GM19023 (cell line): ENCODE results near the gene ARMC3.
"Not testable (repeated sequence)": the region's sequence is repeated elsewhere in the genome, so short reads cannot be mapped to it uniquely, and the experiment has no call there.

Experiments used
- ATAC-seq: cut with Tn5 transposase; IDR thresholded peaks from one replicate; pipeline ENCODE4 v1.9.1; 2021; ENCODE audit warnings: mild to moderate bottlenecking, moderate library complexity; ENCODE audit not compliant: unreplicated experiment

ARMC3 gene

GRCh38 chr10:22927661-22928403 is at the start of gene ARMC3:
TSS of gene ARMC3 (plus strand) at chr10:22928053. CDS start at chr10:22931997, 3,944 bp downstream.
- ATAC-seq = peak; percentile 94

DNA sequence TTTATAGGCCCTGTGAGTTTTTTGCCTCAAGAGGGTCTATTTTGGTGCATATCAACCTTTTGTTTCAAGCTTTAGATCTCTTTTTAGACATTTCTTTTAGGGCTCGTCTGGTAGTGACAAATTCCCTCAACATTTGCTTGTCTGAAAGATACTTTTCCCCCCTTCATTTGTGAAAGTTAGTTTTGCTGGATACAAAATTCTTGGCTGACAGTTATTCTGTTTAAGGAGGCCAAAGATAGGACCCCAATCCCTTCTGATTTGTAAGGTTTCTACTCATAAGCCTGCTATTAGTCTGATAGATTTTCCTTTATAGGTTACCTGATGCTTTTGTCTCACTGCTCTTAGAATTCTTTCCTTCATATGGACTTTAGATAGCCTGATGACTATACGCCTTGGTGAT is 36.1 kb upstream of the ARMC3 start:
- ATAC-seq = no peak

DNA sequence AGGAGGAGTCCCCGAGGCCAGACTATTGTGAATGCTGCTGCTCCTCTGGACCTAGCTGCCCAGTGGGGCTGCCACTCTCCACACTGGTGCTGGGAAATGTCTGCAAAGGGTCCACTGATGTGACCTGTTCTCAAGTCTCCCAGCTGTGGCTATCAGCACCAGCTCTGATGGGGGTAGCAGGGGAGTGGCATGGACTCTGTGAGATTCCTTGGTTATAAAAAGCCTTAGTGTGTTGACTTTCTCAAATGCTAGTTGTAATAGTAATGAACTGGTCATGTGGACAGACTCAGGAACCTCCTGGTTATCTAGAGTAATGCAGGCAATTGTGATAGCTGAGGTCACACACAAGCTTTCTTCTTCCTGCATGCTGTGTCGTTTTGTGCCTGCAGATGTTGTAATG is 34.1 kb upstream of the ARMC3 start:
- no peak for ATAC-seq

DNA sequence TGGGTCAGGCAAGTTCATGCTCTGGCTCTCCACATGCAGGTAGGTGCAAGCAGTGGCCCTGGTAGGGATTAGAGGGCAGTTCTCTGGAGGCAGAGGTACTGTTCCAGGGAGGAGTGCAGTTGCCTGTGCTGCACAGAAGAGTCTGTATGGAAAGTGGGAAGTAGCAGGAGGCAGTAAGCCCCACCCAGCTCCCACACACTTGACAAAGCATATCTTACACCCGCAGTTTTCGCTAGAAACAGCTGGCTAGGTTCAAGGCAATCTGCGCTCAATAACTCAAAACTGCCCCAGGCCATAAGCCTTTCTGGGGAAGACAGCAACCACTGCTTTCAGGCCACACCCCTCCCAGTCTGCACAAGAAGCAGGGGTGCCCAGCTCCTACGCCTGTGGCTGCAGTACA is 33.1 kb upstream of the ARMC3 start:
- no peak for ATAC-seq

DNA sequence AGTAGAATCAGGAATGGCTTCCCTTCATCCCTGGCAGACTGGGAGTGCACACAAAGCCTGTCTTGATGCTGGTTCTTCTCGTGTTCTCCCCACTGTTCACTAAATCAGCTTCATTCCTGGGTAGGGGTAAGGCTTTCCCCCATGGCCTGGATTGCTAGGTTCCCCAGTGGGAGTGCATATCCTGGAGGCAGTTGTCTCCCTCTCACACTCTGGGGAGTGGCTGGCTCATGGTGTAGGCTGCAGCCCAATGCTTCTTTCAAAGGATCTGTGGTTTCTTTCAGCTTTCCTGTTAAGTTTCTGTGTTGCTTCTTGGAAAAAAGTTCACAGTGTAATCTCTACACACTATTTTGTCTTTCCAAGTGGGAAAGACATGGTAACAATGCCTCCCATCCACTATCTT is 32.6 kb upstream of the ARMC3 start:
- ATAC-seq = no peak

GRCh38 chr10:22897371-22897770 is 30.5 kb upstream of the ARMC3 start:
- ATAC-seq = no peak

DNA sequence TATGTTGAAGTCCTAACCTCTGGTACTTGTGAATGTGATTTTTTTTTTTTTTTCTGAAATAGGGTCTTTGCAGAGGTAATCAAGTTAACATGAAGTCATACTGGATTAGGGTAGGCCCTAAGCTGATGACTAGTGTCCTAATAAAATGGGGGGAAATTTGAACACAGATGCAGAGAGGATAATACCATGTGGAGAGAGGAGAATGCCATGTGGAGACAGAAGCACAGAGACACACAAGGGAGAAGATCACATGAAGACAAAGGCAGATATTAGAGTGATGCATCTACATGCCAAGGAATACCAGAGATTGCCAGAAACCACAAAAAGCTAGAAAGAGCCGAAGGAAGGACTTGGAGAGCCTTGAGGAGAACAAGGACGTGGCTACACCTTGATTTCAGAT is 28.5 kb upstream of the ARMC3 start:
- ATAC-seq = no peak

- no peak for ATAC-seq
These were observed 28.1 kb upstream of the ARMC3 start for GRCh38 chr10:22899775-22900174.

- ATAC-seq = no peak
These were observed 26.8 kb upstream of the ARMC3 start for GRCh38 chr10:22900841-22901601.

GRCh38 chr10:22902147-22902546 is 25.7 kb upstream of the ARMC3 start:
- not testable (repeated sequence) for ATAC-seq

GRCh38 chr10:22903694-22904093 is 24.2 kb upstream of the ARMC3 start:
- ATAC-seq = no peak

DNA sequence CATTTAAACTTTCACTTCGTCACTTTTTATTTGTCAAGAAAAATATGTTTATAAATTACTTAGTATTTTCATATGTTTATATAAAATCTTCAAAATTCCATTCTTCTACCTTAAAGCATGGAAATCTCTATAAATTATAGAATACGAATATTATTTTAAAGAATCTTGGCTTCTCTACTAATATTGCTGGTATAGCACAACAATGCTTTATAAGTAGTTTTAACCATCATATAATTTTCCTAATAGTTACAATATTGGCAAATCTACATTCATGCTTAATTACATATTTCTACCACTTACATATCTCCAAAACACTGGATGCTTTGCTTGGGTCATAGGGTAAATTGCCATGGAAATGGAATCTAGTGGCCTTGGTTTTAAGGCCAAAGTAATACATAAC is 21.1 kb upstream of the ARMC3 start:
- no peak for ATAC-seq

DNA sequence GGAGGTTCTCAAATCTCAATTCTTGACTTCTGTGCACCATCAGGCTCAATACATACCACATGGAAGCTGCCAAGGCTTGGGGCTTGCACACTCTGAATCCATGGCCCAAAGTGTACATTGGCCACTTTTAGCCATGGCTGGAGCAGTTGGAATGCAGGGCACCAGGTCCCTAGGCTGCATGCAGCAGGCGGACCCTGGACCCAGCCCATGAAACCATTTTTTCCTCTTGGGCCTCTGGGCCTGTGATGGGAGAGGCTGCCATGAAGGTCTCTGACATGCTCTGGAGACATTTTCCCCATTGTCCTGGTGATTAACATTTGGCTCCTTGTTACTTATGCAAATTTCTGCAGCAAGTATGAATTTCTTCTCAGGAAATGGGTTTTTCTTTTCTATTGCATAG is 19.0 kb upstream of the ARMC3 start:
- ATAC-seq = no peak

DNA sequence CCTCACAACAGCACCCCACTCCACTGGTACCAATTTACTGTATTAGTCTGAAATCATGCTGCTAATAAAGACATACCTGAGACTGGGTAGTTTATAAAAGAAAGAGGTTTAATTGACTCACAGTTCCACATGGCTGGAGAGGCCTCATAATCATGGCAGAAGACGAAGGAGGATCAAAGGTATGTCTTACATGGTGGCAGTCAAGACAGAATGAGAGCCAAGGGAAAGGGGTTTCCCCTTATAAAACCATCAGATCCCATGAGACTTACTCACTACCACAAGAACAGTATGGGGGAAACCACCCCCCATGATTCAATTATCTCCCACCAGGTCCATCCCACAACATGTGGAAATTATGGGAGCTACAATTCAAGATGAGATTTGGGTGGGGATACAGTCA is 18.2 kb upstream of the ARMC3 start:
- ATAC-seq = not testable (repeated sequence)

DNA sequence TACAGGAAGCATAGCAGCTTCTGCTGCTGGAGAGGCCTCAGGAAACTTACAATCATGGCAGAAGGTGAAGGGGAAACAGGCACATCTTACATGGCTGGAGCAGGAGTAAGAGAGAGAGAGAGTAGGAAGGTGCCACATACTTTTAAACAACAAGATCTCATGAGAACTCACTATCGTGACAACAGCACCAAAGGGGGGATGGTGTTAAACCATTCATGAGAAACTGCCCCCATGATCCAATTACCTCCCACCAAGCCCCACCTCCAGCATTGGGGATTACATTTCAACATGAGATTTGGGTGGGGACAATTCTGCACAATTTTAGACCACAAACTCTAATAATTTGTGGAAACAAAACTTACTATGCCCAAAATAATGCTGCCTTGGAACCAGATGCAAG is 16.8 kb upstream of the ARMC3 start:
- no peak for ATAC-seq

- ATAC-seq = no peak
These were observed 15.7 kb upstream of the ARMC3 start for GRCh38 chr10:22911889-22912762.

DNA sequence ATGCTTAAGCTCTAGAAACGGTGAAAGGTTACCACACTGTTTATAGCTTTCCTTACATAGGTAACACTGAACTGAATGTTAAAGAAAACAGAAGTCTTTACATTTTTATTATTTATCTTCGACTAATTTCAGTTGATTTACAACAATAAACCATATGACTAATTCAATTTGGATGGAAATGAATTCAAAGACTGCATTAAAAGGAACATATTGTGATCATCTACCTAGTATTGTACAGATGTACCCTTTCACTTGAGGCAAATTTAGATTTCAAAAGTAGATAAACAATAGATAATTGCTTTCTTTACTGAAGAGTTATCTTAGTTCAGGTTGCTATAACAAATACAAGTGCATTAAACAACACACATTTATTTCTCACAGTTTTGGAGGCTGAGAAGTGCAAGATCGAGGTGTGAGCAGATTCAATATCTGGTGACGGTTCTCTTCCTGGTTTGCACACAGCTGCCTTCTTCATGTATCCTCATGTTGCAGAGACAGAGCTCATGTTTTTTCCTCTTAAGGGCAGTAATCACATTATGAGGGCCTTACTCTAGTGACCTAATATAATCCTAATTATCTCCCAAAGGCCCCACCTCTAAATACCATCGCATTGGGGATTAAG is 15.0 kb upstream of the ARMC3 start:
- ATAC-seq = no peak

DNA sequence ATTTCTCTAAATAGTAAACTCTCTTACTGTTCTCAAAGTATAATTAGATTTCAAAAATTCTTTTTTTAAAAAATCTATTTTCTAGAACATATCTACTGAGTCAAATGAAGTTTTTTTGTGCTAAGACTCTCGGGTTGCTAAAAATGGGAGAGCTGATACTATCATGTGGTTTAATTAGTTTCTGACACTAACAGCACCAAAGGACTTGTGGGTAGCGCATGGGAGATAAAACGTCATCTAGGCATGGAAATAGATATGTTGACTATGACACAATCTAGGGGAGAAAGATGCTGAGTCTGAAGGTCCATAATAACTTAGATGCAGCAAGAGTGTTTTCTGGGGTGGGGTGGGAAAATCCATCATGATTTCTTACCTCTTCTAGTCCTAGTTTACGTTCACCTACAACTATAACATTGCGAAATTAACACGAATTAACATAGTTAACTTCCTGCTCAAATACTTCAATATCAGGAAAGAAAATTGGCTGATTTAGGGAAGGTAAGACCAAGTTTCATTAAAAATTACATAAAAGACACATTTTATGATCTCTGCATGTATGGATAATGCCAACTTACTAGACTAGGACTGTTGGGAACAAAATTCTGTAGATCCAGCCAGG is 14.3 kb upstream of the ARMC3 start:
- ATAC-seq = no peak

DNA sequence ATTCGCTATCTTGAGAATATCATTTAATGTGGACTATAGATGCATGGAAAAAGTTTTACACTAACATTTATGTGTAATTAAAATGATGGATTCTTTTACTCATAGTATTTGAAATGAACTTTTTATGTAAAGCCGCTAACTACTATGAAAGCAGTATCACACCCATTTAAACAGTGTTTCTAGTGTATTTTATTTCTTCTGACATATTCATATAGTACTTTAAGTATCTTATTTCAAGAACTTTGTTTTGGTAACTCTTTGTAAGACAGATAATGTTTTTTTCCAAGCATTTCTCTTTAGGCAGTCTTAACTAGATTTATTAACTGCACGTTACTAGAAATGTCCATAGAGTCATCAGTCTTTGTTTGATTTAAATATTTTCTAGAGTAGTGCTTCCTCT is 12.5 kb upstream of the ARMC3 start:
- ATAC-seq = no peak

GRCh38 chr10:22925088-22925487 is 2.8 kb upstream of the ARMC3 start:
- no peak for ATAC-seq

GRCh38 chr10:22927166-22927565 is 687 bp upstream of the ARMC3 start:
- ATAC-seq = no peak
